Osteocyte (in vitro differentiated cells): Measurements from ENCODE around the gene CYB561. TPM values are rescaled to one million over a fixed set of nuclear protein-coding genes. Genes with fewer than 3 reads are reported as not detected.
A peak's percentile ranks its signal among the peaks of the same experiment; 100 is the strongest.

Experiments
- DNase-seq: peaks from one replicate; pipeline ENCODE4 v3.0.0; 2021; ENCODE audit warnings: mixed read lengths; ENCODE audit not compliant: unreplicated experiment; ENCODE audit errors: extremely low spot score
- H3K27ac Mint-ChIP-seq: one replicate; pipeline ENCODE4 v1.8.0; 2021; ENCODE audit warnings: mild to moderate bottlenecking, mixed read lengths; ENCODE audit not compliant: unreplicated experiment
- H3K27me3 Mint-ChIP-seq: one replicate; pipeline ENCODE4 v1.8.0; 2021; ENCODE audit warnings: mixed read lengths; ENCODE audit not compliant: unreplicated experiment
- H3K36me3 Mint-ChIP-seq: one replicate; pipeline ENCODE4 v1.8.0; 2021; ENCODE audit warnings: mixed read lengths; ENCODE audit not compliant: unreplicated experiment
- H3K4me1 Mint-ChIP-seq: one replicate; pipeline ENCODE4 v1.8.0; 2021; ENCODE audit warnings: mixed read lengths; ENCODE audit not compliant: unreplicated experiment
- H3K4me3 Mint-ChIP-seq: one replicate; pipeline ENCODE4 v1.8.0; 2021; ENCODE audit warnings: mild to moderate bottlenecking, moderate library complexity, mixed read lengths; ENCODE audit not compliant: unreplicated experiment
- H3K9me3 Mint-ChIP-seq: one replicate; pipeline ENCODE4 v1.8.0; 2021; ENCODE audit warnings: mixed read lengths; ENCODE audit not compliant: unreplicated experiment
- total RNA-seq: library from RNA; stranded (reverse); gene quantifications from 2 replicates; pipeline ENCODE4 v1.2.1, GENCODE V29; 2021
- TF ChIP-seq, protein P1 (sequence below): fragments of 200-600 bp; sonication (generic); IDR thresholded peaks from 2 replicates; pipeline ENCODE4 v1.5.0; 2021; ENCODE audit warnings: antibody characterized with exemption, mild to moderate bottlenecking, moderate library complexity

CYB561 gene
- total RNA-seq, 1 donor from 2014 or later = 5.7 TPM

DNA sequence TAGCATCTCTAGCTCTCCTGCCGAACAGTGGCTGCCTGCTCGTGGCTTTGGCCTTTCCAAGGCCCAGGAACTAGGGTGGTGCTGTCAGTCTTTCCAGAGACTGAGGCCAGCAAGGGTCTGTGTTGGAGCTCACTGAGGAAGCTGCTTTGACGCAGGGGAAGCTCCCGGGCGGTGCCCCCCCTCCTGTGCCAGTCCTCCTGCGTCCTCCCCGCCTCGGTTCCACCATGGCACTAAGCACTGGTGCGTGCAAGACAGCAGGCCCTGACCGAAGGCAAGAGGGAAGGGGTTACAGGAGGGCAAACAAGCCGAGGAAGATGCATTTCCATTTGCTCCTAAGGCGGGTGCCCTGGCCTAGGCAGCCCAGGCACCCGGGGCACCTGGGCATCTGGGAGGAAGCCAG is 4.5 kb downstream of the CYB561 start:
- Mint-ChIP-seq H3K36me3 (no peaks in the 10 kb centered on the region), H3K27ac (no peak overlapping the region), H3K27me3 (no peaks in the 10 kb centered on the region), H3K9me3 (no peaks in the 10 kb centered on the region), H3K4me1 (peaks cover 17% of the 10 kb centered on the region), H3K4me3 (no peak overlapping the region)
- DNase-seq = no peak
- TF ChIP-seq, protein P1, sequence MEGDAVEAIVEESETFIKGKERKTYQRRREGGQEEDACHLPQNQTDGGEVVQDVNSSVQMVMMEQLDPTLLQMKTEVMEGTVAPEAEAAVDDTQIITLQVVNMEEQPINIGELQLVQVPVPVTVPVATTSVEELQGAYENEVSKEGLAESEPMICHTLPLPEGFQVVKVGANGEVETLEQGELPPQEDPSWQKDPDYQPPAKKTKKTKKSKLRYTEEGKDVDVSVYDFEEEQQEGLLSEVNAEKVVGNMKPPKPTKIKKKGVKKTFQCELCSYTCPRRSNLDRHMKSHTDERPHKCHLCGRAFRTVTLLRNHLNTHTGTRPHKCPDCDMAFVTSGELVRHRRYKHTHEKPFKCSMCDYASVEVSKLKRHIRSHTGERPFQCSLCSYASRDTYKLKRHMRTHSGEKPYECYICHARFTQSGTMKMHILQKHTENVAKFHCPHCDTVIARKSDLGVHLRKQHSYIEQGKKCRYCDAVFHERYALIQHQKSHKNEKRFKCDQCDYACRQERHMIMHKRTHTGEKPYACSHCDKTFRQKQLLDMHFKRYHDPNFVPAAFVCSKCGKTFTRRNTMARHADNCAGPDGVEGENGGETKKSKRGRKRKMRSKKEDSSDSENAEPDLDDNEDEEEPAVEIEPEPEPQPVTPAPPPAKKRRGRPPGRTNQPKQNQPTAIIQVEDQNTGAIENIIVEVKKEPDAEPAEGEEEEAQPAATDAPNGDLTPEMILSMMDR = no peak

DNA sequence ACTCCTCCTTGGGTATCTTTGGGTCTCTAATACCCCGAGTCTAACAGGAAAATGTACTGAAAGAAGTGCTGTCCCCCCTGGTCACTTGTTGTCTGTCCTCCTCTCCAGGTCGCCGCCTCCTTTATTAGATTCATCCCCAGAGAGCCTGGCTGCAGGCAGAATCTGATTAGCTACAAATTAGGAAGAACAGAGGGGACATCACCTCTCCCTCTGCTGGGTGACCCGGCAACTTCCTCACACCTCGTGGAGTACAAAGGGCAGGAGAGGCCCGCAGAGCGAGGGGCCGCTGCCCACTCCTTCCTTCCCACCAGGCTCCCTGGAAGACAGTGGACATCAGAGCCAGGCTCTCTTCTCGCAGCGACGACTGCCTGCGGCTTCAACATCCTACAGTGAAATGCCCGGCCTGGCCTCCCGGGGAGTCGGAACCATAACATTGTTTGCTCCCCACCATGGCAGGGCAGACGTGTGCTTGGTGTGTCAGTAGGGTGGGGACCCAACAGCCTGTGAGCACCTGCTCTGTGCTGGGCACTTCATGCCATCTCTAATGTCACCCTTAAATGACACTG is 5.3 kb downstream of the CYB561 start:
- peaks cover 17% of the 10 kb centered on the region for H3K4me1 Mint-ChIP-seq
- no peaks in the 10 kb centered on the region for H3K9me3 Mint-ChIP-seq
- DNase-seq = no peak
- H3K27ac Mint-ChIP-seq = no peak overlapping the region
- no peak overlapping the region for H3K4me3 Mint-ChIP-seq
- H3K36me3 Mint-ChIP-seq = no peaks in the 10 kb centered on the region
- TF ChIP-seq, protein P1 = no peak
- no peaks in the 10 kb centered on the region for H3K27me3 Mint-ChIP-seq

DNA sequence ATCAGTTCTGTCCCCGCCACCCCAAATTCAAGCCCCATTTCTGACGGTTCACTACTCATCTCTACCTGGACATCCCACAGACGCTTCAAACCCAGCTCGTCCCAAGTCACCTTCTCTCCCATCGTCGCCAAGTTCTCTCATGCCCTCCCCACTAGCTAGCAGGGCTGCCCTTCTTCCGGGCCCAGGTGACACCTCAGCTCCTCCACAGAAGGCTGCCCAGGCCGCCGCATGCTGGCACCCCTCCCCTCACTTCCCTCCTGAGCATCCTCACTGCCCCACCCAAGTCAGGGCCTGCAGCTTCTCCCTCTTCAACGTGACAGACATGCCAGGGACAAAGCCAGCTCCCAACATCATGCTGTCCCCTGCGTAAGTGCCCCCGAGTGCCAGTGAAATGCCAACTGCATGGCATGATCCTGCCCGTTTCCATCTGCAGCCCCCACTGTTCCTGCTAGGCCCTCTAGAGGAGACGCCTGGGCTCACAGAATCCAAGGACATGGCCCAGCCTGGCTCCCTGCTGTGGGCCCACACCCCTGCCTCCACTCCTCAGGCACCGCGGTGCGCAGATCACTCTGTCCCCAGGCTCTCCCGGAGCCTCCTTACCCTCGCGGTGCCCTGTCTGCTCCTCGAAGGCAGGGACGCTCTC is 5.9 kb downstream of the CYB561 start:
- H3K4me3 Mint-ChIP-seq = no peak overlapping the region
- no peaks in the 10 kb centered on the region for H3K36me3 Mint-ChIP-seq
- TF ChIP-seq, protein P1 = no peak
- peak overlapping the region; percentile 78 for H3K27ac Mint-ChIP-seq
- no peaks in the 10 kb centered on the region for H3K27me3 Mint-ChIP-seq
- peaks cover 15% of the 10 kb centered on the region for H3K4me1 Mint-ChIP-seq
- DNase-seq = no peak
- H3K9me3 Mint-ChIP-seq = no peaks in the 10 kb centered on the region

DNA sequence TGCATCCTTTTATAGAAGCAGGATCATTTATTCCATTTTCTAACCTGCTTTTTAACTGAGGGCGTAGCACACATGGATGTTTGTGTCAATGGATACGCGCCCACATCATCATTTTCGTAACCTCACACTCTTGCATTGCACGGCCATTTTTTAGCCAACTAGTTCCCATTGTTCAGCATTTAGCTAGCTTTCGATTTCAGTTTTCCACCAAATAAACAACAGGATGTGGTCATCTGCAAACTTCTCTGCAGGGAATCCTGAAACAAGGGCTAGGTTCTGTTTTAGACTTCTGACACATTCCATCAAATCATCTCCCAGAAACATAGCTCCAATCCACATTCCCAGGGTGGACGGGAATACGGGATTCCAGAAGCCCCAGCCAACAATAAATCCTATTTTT is 6.4 kb downstream of the CYB561 start:
- H3K9me3 Mint-ChIP-seq = no peaks in the 10 kb centered on the region
- H3K27ac Mint-ChIP-seq = peak overlapping the region; percentile 78
- no peak for DNase-seq
- peaks cover 17% of the 10 kb centered on the region for H3K4me1 Mint-ChIP-seq
- H3K4me3 Mint-ChIP-seq = no peak overlapping the region
- H3K36me3 Mint-ChIP-seq = no peaks in the 10 kb centered on the region
- TF ChIP-seq, protein P1 = no peak
- no peaks in the 10 kb centered on the region for H3K27me3 Mint-ChIP-seq

DNA sequence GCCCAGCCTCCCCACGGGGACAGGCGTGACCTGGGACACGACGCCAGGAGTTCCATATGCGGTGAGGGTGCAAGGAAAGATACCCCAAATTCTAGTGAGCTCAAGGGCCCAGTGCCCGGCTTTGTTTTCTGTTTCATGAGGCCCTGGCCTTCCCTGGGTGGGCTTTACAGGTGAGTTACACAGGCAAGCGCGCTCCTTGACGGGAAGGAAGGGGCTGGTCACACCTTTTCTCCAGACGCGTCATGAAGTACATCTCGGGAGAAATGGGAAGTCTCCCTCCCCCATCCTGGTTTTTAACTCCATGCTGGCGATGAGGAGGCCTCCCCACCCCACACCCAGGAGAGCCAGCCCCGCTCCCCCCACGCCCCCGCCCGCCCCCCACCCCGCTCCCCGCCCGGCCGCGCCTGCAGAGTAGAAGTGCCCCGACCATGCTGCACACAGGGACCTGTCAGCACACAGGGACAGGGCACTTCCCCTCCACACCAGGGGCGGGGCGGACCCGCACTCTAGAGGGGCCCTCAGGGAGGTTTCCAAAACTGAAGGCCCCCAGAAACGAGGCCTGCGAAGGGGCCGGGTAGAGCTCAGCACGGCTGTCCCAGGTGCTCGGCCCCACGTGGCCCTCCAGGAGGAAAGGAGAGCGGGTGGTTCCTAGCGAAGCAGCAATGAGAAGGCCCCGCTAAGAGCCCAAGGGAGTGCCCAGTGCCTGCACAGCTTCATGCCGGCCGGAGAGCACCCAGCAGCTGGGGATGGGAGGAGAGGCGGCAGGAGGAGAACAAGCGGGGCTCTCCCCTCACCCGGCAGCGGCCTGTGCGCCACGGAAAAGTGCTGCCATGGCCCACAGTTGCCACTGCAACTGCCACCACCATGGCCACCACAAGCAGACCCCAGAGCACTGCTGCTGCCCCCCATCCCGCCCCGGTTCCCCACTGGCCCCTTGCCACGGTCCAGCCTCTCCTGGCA is 7.7 kb downstream of the CYB561 start:
- TF ChIP-seq, protein P1 = no peak
- no peak for DNase-seq
- Mint-ChIP-seq H3K36me3 (no peaks in the 10 kb centered on the region), H3K27me3 (no peaks in the 10 kb centered on the region), H3K4me3 (no peak overlapping the region), H3K27ac (no peak overlapping the region), H3K4me1 (peaks cover 25% of the 10 kb centered on the region), H3K9me3 (no peaks in the 10 kb centered on the region)
